ENCODE results near the gene CETN2. TPM values are rescaled to one million over a fixed set of nuclear protein-coding genes. Genes with fewer than 3 reads are reported as not detected.
"Not testable (repeated sequence)": the region's sequence is repeated elsewhere in the genome, so short reads cannot be mapped to it uniquely, and the experiment has no call there.

The CETN2 gene
- total RNA-seq, 1 donor from 2014 or later, result 53.7 TPM

DNA sequence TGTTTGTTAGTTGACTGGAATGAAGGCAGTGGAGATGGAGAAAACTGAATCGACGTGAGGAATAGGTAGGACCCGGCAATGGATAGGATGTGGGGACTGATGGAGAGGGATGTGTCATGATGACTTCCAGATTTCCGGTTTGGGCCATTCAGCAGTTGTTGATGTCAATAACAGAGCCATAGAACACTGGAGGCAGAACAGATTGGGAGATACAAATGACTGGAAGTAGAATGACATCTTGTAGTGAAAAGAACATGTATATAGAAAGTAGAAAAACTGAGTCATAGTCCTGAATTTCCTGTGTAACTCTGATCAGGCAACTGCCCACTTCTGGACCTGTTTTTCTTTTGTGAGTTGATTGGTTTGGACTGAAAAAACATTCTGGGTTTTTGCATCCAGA is 24.5 kb downstream of the CETN2 start:
- DNase-seq (ENCODE audit: low read depth), result no peak
- H3K4me3 ChIP-seq (ENCODE audit: low read depth, low read length), result no peak overlapping the region
- TF ChIP-seq, protein P1, sequence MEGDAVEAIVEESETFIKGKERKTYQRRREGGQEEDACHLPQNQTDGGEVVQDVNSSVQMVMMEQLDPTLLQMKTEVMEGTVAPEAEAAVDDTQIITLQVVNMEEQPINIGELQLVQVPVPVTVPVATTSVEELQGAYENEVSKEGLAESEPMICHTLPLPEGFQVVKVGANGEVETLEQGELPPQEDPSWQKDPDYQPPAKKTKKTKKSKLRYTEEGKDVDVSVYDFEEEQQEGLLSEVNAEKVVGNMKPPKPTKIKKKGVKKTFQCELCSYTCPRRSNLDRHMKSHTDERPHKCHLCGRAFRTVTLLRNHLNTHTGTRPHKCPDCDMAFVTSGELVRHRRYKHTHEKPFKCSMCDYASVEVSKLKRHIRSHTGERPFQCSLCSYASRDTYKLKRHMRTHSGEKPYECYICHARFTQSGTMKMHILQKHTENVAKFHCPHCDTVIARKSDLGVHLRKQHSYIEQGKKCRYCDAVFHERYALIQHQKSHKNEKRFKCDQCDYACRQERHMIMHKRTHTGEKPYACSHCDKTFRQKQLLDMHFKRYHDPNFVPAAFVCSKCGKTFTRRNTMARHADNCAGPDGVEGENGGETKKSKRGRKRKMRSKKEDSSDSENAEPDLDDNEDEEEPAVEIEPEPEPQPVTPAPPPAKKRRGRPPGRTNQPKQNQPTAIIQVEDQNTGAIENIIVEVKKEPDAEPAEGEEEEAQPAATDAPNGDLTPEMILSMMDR (conservative IDR thresholded peaks at IDR 0.05; ENCODE audit: low read depth, low read length), result no peak

DNA sequence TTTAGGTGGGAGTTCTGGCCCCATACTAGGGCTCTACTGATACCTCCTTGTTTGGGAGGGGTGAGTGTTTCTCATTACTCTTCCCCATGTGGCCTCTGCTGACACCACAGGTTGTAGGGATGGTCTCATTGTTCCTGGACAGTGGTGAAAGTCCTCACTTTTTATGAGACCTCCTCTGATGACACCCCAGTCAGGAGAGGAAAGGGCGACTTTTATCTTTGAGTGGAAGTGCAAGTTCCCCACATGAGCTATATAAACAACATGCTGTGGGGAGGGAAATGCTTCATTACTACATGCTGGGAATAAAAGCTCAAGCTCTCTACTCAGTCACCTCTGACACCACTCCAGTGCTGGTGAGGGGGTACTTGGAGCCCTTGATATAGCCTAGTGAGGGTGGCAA is 31.6 kb downstream of the CETN2 start:
- H3K4me3 ChIP-seq (ENCODE audit: low read depth, low read length), result no peak overlapping the region
- TF ChIP-seq, protein P1 (conservative IDR thresholded peaks at IDR 0.05; ENCODE audit: low read depth, low read length), result no peak
- no peak for DNase-seq (ENCODE audit: low read depth)

DNA sequence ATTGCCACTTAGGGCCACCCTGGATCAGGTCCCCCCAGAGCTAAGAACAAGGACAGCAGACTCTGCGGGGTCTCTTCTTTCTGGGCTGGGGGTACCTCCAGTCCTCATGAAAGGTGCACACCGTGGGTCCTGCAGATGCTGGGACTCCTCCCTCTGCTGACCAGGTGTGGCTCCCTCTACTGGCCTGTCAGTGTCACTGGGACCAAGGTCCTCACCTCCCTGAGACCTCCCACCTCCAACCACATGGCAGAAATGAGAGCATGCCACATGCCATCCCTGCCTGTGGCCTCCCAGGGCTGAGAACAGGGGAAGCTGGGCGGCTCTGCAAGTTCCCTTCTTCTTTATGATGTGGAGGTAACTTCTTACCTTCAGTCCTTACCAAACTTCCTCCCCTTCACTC is 43.5 kb downstream of the CETN2 start:
- not testable (repeated sequence) for DNase-seq (ENCODE audit: low read depth); H3K4me3 ChIP-seq (ENCODE audit: low read depth, low read length)

Other genes with a start within 250 kb of the CETN2 start
- 0.06 and 0.22 TPM in 2 replicates for gene GABRQ, start 192.9 kb downstream of the CETN2 start, total RNA-seq
- gene MAGEA3, start 132.0 kb downstream of the CETN2 start, total RNA-seq, result not detected in 2 replicates
- not detected in 2 replicates for gene CSAG2, start 121.5 kb downstream of the CETN2 start, total RNA-seq
- gene MAGEA2B, start 116.1 kb downstream of the CETN2 start, total RNA-seq, result not detected in 2 replicates
- gene CSAG1, start 97.0 kb downstream of the CETN2 start, total RNA-seq, result not detected in 2 replicates
- not detected in 2 replicates for gene MAGEA12, start 97.0 kb downstream of the CETN2 start, total RNA-seq
- not detected in 2 replicates for gene MAGEA2, start 76.9 kb downstream of the CETN2 start, total RNA-seq
- gene CSAG3, start 71.5 kb downstream of the CETN2 start, total RNA-seq, result not detected in 2 replicates
- gene MAGEA6, start 61.1 kb downstream of the CETN2 start, total RNA-seq, result not detected in 2 replicates
- 19.3 and 47.4 TPM in 2 replicates for gene NSDHL, start 306 bp upstream of the CETN2 start, total RNA-seq
- 14.4 and 41.6 TPM in 2 replicates for gene ZNF185, start 67.3 kb upstream of the CETN2 start, total RNA-seq
- not detected in 2 replicates for gene PNMA5, start 163.4 kb upstream of the CETN2 start, total RNA-seq
- 0.22 and 0.69 TPM in 2 replicates for gene PNMA3, start 225.7 kb upstream of the CETN2 start, total RNA-seq
- gene PNMA6A, start 241.7 kb upstream of the CETN2 start, total RNA-seq, result 2.5 and 3.3 TPM in 2 replicates